VCaP (cell line): Measurements from ENCODE around the gene CLASP1.

Source experiments
- H3K27ac ChIP-seq: fragments of 450-650 bp; 2 replicates; pipeline ENCODE4 v1.5.1; 2017
- TF ChIP-seq, protein P1 (sequence below): fragments of 450-650 bp; conservative IDR thresholded peaks from 2 replicates; pipeline ENCODE4 v1.5.1; 2017; ENCODE audit warnings: mild to moderate bottlenecking, moderate library complexity

The CLASP1 gene

DNA sequence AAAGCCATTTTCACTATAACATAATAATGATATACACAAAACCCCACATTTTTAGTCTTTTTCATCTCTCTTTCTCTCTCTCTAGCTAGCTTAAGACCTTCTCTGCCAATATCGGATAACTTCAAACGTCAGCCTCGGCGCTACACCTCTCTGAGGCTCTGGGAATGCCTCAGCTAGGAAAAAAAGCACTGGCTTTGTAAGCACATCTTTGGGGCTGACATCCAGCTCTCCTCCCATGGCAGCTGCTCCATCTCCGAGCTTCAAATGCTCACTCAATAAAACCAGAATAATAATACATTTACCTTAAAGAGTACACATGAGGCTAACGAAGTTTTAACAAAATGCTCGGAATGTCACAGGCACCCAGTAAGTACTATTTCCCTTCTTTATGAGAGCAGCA, 107.8 kb downstream of the CLASP1 start:
- TF ChIP-seq, protein P1, sequence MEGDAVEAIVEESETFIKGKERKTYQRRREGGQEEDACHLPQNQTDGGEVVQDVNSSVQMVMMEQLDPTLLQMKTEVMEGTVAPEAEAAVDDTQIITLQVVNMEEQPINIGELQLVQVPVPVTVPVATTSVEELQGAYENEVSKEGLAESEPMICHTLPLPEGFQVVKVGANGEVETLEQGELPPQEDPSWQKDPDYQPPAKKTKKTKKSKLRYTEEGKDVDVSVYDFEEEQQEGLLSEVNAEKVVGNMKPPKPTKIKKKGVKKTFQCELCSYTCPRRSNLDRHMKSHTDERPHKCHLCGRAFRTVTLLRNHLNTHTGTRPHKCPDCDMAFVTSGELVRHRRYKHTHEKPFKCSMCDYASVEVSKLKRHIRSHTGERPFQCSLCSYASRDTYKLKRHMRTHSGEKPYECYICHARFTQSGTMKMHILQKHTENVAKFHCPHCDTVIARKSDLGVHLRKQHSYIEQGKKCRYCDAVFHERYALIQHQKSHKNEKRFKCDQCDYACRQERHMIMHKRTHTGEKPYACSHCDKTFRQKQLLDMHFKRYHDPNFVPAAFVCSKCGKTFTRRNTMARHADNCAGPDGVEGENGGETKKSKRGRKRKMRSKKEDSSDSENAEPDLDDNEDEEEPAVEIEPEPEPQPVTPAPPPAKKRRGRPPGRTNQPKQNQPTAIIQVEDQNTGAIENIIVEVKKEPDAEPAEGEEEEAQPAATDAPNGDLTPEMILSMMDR = no peak
- H3K27ac ChIP-seq = no peak overlapping the region

DNA sequence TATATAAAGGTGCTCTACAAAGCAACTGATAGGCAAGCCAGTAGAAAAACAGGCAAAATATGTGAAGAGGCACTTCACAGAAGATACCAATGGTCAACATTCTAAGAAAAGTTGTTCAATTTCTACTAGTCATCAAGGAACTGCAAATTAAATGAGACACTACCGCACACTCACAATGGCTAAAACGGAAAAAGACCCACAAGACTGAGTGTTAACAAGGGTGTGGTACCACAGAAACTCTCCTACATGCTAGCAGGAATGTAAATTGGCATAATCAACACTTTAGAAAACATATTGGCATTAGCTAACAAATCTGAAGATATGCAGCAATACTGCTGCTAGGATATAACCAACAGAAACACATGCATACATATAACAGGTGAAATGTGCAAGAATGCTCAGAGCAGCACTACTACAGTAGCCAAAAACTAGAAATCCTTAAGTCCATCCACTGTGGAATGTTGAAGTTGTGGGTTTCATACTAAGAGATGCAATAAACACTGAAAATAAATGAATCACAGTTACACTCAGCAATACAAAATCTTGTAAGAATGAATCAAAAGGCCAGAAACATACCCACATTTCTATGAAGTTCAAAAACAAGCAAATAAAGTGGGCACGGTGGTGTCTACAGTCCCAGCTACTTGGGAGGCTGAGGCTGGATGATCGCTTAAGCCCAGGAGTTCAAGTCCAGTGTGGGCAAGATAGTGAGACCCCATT, 109.4 kb downstream of the CLASP1 start:
- no peak overlapping the region for H3K27ac ChIP-seq
- TF ChIP-seq, protein P1 = no peak

DNA sequence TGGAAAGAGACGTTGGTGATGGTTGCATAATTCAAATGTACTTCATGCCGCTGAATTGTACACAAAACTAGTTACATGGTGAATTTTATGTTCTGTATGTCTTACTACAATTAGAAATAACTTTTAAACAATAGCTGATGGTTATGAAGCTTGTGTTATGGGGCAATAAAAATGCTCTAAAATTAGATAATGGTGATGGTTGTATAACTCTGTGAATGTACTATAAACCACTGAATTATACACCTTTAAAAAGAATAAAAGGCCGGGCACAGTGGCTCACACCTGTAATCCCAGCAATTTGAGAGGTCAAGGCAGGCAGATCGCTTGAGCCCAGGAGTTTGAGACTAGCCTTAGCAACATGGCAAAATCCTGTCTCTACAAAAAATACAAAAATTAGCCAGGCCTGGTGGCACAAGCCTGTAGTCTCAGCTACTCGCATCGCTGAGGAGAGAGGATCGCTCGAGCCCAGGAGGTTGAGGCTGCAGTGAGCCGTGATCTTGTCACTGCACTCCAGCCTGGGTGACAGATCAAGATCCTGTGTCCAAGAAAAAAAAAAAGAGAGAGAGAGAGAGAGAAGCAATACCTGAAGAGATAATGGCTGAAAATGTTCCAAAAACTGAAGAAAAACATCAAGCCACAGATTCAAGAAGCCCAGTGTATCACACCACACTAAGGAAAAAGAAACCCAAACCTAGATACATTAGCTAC, 112.3 kb downstream of the CLASP1 start:
- no peak overlapping the region for H3K27ac ChIP-seq
- TF ChIP-seq, protein P1 = no peak

DNA sequence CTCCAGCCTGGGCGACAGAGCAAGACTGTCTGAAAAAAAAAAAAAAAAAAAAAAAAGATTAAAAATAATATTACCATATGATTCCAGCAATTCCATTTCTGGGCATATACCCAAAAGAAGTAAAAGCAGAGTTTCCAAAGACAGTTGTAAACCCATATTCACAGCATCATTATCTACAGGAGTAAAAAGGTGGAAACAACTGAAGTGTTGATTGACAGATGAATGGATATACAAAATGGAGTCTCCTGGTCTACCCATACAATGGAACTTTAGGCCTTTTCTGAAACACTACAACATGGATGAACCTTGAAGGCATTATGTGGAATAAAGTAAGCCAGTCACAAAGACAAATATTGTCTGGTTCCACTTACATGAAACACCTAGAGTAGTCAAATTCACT, 112.9 kb downstream of the CLASP1 start:
- H3K27ac ChIP-seq = no peak overlapping the region

DNA sequence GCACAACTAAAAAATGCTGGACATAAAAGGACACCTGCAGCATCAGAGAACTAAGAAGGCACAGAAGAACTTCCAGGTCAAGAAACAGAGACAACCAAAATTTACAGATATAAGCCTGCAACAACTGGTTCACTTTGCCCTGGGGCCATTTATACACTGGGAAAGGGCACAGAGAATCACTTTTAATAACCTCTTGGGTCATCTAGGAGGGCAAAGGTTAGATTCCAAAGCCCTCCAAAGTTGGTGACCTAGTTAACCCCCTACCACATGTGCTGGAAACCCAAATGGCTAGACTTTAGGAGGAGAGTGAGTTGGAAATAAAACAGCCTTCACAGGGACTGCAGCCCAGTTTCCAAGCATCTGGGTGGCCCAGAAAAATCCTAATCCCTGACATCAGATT, 115.3 kb downstream of the CLASP1 start:
- TF ChIP-seq, protein P1 = no peak
- no peak overlapping the region for H3K27ac ChIP-seq

More for the DNA sequence above, 112.9 kb downstream of the CLASP1 start:
- TF ChIP-seq, protein P1 = no peak

DNA sequence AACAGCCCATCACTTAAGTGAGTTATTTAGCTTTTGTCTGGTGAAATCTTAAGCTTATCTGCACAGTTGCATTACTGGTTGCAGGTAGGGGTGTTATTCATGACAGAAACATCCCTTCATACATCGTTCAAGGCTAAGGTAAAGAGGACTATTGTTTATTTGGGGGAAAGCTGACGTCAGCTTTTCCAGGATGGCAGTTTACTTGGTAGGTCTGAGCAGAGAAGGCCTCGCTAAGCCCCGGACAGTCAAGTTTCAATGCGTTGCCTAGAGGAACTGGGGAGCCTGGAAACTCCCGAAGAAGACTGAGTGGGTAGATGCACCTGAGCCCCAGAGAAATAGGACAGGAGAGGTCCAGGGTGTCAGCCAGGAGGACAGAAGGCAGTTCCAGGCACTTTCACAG, 116.4 kb downstream of the CLASP1 start:
- no peak overlapping the region for H3K27ac ChIP-seq
- TF ChIP-seq, protein P1 = no peak

DNA sequence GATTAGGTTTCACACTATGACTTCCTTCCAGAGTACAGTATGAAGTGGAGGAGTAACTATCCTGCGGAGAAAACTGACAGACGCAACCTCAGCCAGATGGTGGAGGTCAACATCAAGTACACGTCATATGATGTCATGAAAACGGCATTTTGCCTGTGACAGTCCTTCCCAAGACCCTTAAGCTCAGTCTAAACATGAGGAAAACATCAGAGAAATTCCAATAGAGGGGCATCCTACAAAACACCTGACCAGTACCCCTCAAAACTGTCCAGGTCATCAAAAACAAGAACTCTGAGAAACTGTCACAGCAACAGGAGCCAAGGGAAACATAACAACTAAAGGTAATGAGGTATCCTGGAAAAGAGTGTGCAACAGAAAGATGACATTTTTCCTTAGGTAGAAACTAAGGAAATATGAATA, 116.9 kb downstream of the CLASP1 start:
- TF ChIP-seq, protein P1 = no peak
- H3K27ac ChIP-seq = peak overlapping the region; percentile 99
